Naive thymus-derived CD4-positive, alpha-beta T cell (primary cell): Measurements from ENCODE around the gene ZNF134. TPM values are rescaled to one million over a fixed set of nuclear protein-coding genes. Genes with fewer than 3 reads are reported as not detected.
A peak's percentile ranks its signal among the peaks of the same experiment; 100 is the strongest.

Experiments
- ATAC-seq: fragments of 150-1000 bp; cut with Tn5 transposase; 2 replicates; pipeline ENCODE4 v1.10.0; 2021; ENCODE audit warnings: mild to moderate bottlenecking, moderate library complexity
- CTCF ChIA-PET: fragments of 350-600 bp; sonication (Branson Sonifier 250); formaldehyde crosslinking; loops from one replicate; lab custom pipeline; 2021; ENCODE audit warnings: antibody characterized with exemption; lab: Charles Lee
- POLR2A ChIA-PET: fragments of 350-600 bp; sonication (Branson Sonifier 250); formaldehyde crosslinking; loops from one replicate; lab custom pipeline; 2021; ENCODE audit warnings: antibody characterized with exemption, inconsistent platforms; lab: Charles Lee
- DNase-seq, 9 donors: peaks; one replicate each; pipeline versions ENCODE4 v3.0.0 to v3.0.0-alpha.2; 2020 to 2022; ENCODE audit warnings: mixed read lengths in 1 of 9
- H3K27ac ChIP-seq: one replicate; pipeline ENCODE4 v1.7.0; 2013; ENCODE audit warnings: mild to moderate bottlenecking, low read depth, low read length, moderate library complexity
- H3K27me3 ChIP-seq, 2 donors: one replicate each; pipeline ENCODE4 v1.7.0; 2013; ENCODE audit warnings: low read length in 2 of 2, mild to moderate bottlenecking in 2 of 2, moderate library complexity in 2 of 2; ENCODE audit not compliant: control insufficient read depth in 2 of 2, insufficient read depth in 2 of 2
- H3K36me3 ChIP-seq, 3 experiments: 1 replicate in 2 of 3; 2 replicates in 1 of 3; pipeline ENCODE4 v1.7.0; 2013; ENCODE audit warnings: low read length in 3 of 3, mild to moderate bottlenecking in 3 of 3, moderate library complexity in 1 of 3; ENCODE audit not compliant: insufficient read depth in 3 of 3, control insufficient read depth in 2 of 3
- H3K4me1 ChIP-seq, 2 donors: one replicate each; pipeline ENCODE4 v1.7.0; 2013; ENCODE audit warnings: low read length in 2 of 2, mild to moderate bottlenecking in 2 of 2, moderate library complexity in 1 of 2; ENCODE audit not compliant: control insufficient read depth in 2 of 2, insufficient read depth in 2 of 2
- H3K4me3 ChIP-seq: 2 replicates; pipeline ENCODE4 v1.7.0; 2013; ENCODE audit warnings: mild to moderate bottlenecking, low read length
- H3K9me3 ChIP-seq, 3 experiments: 1 replicate in 2 of 3; 2 replicates in 1 of 3; pipeline ENCODE4 v1.7.0; 2013; ENCODE audit warnings: low read length in 3 of 3; ENCODE audit not compliant: control insufficient read depth in 2 of 3
- H3K27ac Mint-ChIP-seq, 9 donors: one replicate each; pipeline ENCODE4 v1.8.0; 2020 to 2022; ENCODE audit warnings: mixed read lengths in 9 of 9, mild to moderate bottlenecking in 8 of 9, moderate library complexity in 5 of 9, inconsistent platforms in 2 of 9
- H3K27me3 Mint-ChIP-seq, 5 donors: one replicate each; pipeline ENCODE4 v1.8.0; 2021 to 2022; ENCODE audit warnings: mixed read lengths in 5 of 5, mild to moderate bottlenecking in 1 of 5
- H3K36me3 Mint-ChIP-seq, 5 donors: one replicate each; pipeline ENCODE4 v1.8.0; 2020 to 2022; ENCODE audit warnings: mixed read lengths in 5 of 5, mild to moderate bottlenecking in 3 of 5, inconsistent platforms in 1 of 5
- H3K4me1 Mint-ChIP-seq, 7 donors: one replicate each; pipeline ENCODE4 v1.8.0; 2020 to 2022; ENCODE audit warnings: mixed read lengths in 7 of 7, mild to moderate bottlenecking in 3 of 7, inconsistent platforms in 1 of 7
- H3K4me3 Mint-ChIP-seq, 10 donors: one replicate each; pipeline ENCODE4 v1.8.0; 2020 to 2022; ENCODE audit warnings: mild to moderate bottlenecking in 10 of 10, mixed read lengths in 10 of 10, moderate library complexity in 6 of 10, inconsistent platforms in 2 of 10
- H3K9me3 Mint-ChIP-seq, 11 donors: one replicate each; pipeline ENCODE4 v1.8.0; 2020 to 2022; ENCODE audit warnings: mixed read lengths in 11 of 11, mild to moderate bottlenecking in 4 of 11, inconsistent platforms in 1 of 11, moderate library complexity in 1 of 11
- intact Hi-C, 2 donors: fragments of 100-400 bp; cut with micrococcal nuclease; formaldehyde crosslinking; loops; one replicate each; pipeline ENCODE4 v1.15.1; 2023
- polyA plus RNA-seq, 2 donors: library from polyadenylated mRNA; unstranded; fragments of 300-500 nt; fragmentation: Illumina TruSeq; gene quantifications; one replicate each; pipeline ENCODE4 v1.2.3, GENCODE V29; 2021
- total RNA-seq, 6 experiments: library from RNA in 5 of 6; stranded (reverse) in 5 of 6; gene quantifications; 1 replicate in 5 of 6; 2 replicates in 1 of 6; pipeline ENCODE4 v1.2.3 and lab custom pipeline; 2021 to 2026

Gene ZNF134
- total and polyA plus RNA-seq, 7 experiments from 2014 or later = 8.0 to 33.9 (median 16.7) TPM

GRCh38 chr19:57664269-57665127 is 50.5 kb downstream of the ZNF134 start:
- POLR2A ChIA-PET = interaction anchor here (1.0 kb wide), 1 partner anchor 17 kb away, joined by 4 read pairs; the partner anchor contains the start of gene ZNF551
- ATAC-seq (peak; percentile 38), DNase-seq (peak in 5 of 9 donors; percentile 2 to 28 (median 11))
- Mint-ChIP-seq H3K4me3 (peak overlapping the region; percentile 63 to 91 (median 73)), H3K27ac (no peak overlapping the region), H3K27me3 (peaks cover 12 to 73% (median 52%) of the 10 kb centered on the region in 5 donors), H3K4me1 (peaks cover 0 to 7% (median 4%) of the 10 kb centered on the region in 7 donors), H3K9me3 (peaks cover 2 to 52% (median 18%) of the 10 kb centered on the region in 11 donors), H3K36me3 (peaks cover 0 to 14% (median 2%) of the 10 kb centered on the region in 5 donors)
- H3K4me1 ChIP-seq = peaks cover 0 to 3% of the 10 kb centered on the region in 2 donors
- H3K9me3 ChIP-seq = no peaks in the 10 kb centered on the region
- intact Hi-C loops = no loop called here
- H3K36me3 ChIP-seq = no peaks in the 10 kb centered on the region
- CTCF ChIA-PET = no interaction called here
- peaks cover 0 to 13% of the 10 kb centered on the region in 2 donors for H3K27me3 ChIP-seq
- no peak overlapping the region for H3K27ac ChIP-seq
- no peak overlapping the region for H3K4me3 ChIP-seq

- Mint-ChIP-seq H3K27ac (no peak overlapping the region), H3K4me3 (peak overlapping the region in 8 of 10 donors; percentile 25 to 77 (median 66)), H3K27me3 (peaks cover 12 to 64% (median 45%) of the 10 kb centered on the region in 5 donors), H3K36me3 (peaks cover 0 to 11% (median 2%) of the 10 kb centered on the region in 5 donors), H3K4me1 (peaks cover 0 to 7% (median 4%) of the 10 kb centered on the region in 7 donors), H3K9me3 (peaks cover 2 to 52% (median 13%) of the 10 kb centered on the region in 11 donors)
- POLR2A ChIA-PET = no interaction called here
- DNase-seq (no peak), ATAC-seq (no peak)
- Histone ChIP-seq H3K4me1 (peaks cover 0 to 3% of the 10 kb centered on the region in 2 donors), H3K36me3 (no peaks in the 10 kb centered on the region), H3K4me3 (no peak overlapping the region), H3K27me3 (peaks cover 0 to 13% of the 10 kb centered on the region in 2 donors), H3K27ac (no peak overlapping the region), H3K9me3 (no peaks in the 10 kb centered on the region)
- CTCF ChIA-PET = no interaction called here
- intact Hi-C loops = no loop called here
Observed at GRCh38 chr19:57665261-57665806, 51.3 kb downstream of the ZNF134 start.

- Histone ChIP-seq H3K27me3 (peaks cover 0 to 13% of the 10 kb centered on the region in 2 donors), H3K9me3 (no peaks in the 10 kb centered on the region), H3K4me1 (peaks cover 0 to 3% of the 10 kb centered on the region in 2 donors), H3K36me3 (no peaks in the 10 kb centered on the region), H3K4me3 (no peak overlapping the region), H3K27ac (no peak overlapping the region)
- intact Hi-C loops = no loop called here
- Mint-ChIP-seq H3K27me3 (peaks cover 12 to 62% (median 41%) of the 10 kb centered on the region in 5 donors), H3K36me3 (peaks cover 0 to 7% (median 3%) of the 10 kb centered on the region in 5 donors), H3K4me3 (no peak overlapping the region), H3K27ac (no peak overlapping the region), H3K4me1 (peaks cover 0 to 7% (median 4%) of the 10 kb centered on the region in 7 donors), H3K9me3 (peaks cover 0 to 54% (median 15%) of the 10 kb centered on the region in 11 donors)
- CTCF ChIA-PET = no interaction called here
- DNase-seq (no peak), ATAC-seq (no peak)
- POLR2A ChIA-PET = no interaction called here
Observed at GRCh38 chr19:57667228-57667627, 53.2 kb downstream of the ZNF134 start.

GRCh38 chr19:57668635-57669034 is 54.6 kb downstream of the ZNF134 start, which contains the start of gene ZSCAN4:
TSS of gene ZSCAN4 (plus strand) at chr19:57668935. CDS start at chr19:57676146, 7,211 bp downstream.
- Mint-ChIP-seq H3K9me3 (peaks cover 0 to 57% (median 15%) of the 10 kb centered on the region in 11 donors), H3K27me3 (peaks cover 12 to 59% (median 41%) of the 10 kb centered on the region in 5 donors)
- H3K27me3 ChIP-seq = peaks cover 0 to 8% of the 10 kb centered on the region in 2 donors

GRCh38 chr19:57671124-57671895 is 57.3 kb downstream of the ZNF134 start:
- DNase-seq = no peak
- ChIA-PET POLR2A (interaction anchor here (0.5 kb wide), 1 partner anchor 790 kb away, joined by 7 read pairs; no protein-coding TSS in a partner anchor), CTCF (no interaction called here)
- peaks cover 0 to 9% (median 6%) of the 10 kb centered on the region in 5 donors for H3K36me3 Mint-ChIP-seq
- H3K27me3 Mint-ChIP-seq = peaks cover 0 to 39% (median 31%) of the 10 kb centered on the region in 5 donors
- Histone ChIP-seq H3K27me3 (no peaks in the 10 kb centered on the region), H3K4me1 (no peaks in the 10 kb centered on the region), H3K9me3 (no peaks in the 10 kb centered on the region), H3K4me3 (no peak overlapping the region), H3K27ac (no peak overlapping the region), H3K36me3 (no peaks in the 10 kb centered on the region)
- ATAC-seq = no peak
- no peaks in the 10 kb centered on the region for H3K4me1 Mint-ChIP-seq
- intact Hi-C loops = no loop called here
- peaks cover 5 to 74% (median 23%) of the 10 kb centered on the region in 11 donors for H3K9me3 Mint-ChIP-seq
- no peak overlapping the region for H3K27ac Mint-ChIP-seq
- peak overlapping the region in 1 of 10 donors; percentile 58 for H3K4me3 Mint-ChIP-seq

More at GRCh38 chr19:57668635-57669034, 54.6 kb downstream of the ZNF134 start, which contains the start of gene ZSCAN4:
- Histone ChIP-seq H3K27ac (no peak within 1 kb of the TSS), H3K4me1 (peaks cover 0 to 3% of the 10 kb centered on the region in 2 donors), H3K4me3 (no peak within 1 kb of the TSS), H3K36me3 (no peaks in the 10 kb centered on the region), H3K9me3 (no peaks in the 10 kb centered on the region)
- ATAC-seq (no peak), DNase-seq (no peak)
- peaks cover 0 to 7% (median 3%) of the 10 kb centered on the region in 5 donors for H3K36me3 Mint-ChIP-seq
- CTCF ChIA-PET = no interaction called here
- H3K4me3 Mint-ChIP-seq = no peak within 1 kb of the TSS
- no peak within 1 kb of the TSS for H3K27ac Mint-ChIP-seq
- POLR2A ChIA-PET = no interaction called here
- intact Hi-C loops = no loop called here
- peaks cover 0 to 7% (median 4%) of the 10 kb centered on the region in 7 donors for H3K4me1 Mint-ChIP-seq

- CTCF ChIA-PET = no interaction called here
- no peaks in the 10 kb centered on the region for H3K4me1 ChIP-seq
- intact Hi-C loops = no loop called here
- H3K36me3 Mint-ChIP-seq = peaks cover 0 to 14% (median 7%) of the 10 kb centered on the region in 5 donors
- H3K36me3 ChIP-seq = no peaks in the 10 kb centered on the region
- H3K27ac ChIP-seq = no peak overlapping the region
- POLR2A ChIA-PET = no interaction called here
- H3K9me3 ChIP-seq = no peaks in the 10 kb centered on the region
- DNase-seq = no peak
- H3K27me3 ChIP-seq = no peaks in the 10 kb centered on the region
- no peak overlapping the region for H3K4me3 ChIP-seq
- H3K9me3 Mint-ChIP-seq = peaks cover 7 to 78% (median 27%) of the 10 kb centered on the region in 11 donors
- peaks cover 0 to 43% (median 31%) of the 10 kb centered on the region in 5 donors for H3K27me3 Mint-ChIP-seq
- H3K4me3 Mint-ChIP-seq = no peak overlapping the region
- ATAC-seq = no peak
- peak overlapping the region in 1 of 9 donors; percentile 43 for H3K27ac Mint-ChIP-seq
- H3K4me1 Mint-ChIP-seq = no peaks in the 10 kb centered on the region
Observed at GRCh38 chr19:57672466-57672865, 58.4 kb downstream of the ZNF134 start.
